IMR-90 (cell line): ENCODE measurements around the gene NFE2L2. TPM values are rescaled to one million over a fixed set of nuclear protein-coding genes. Genes with fewer than 3 reads are reported as not detected.

ENCODE experiments used
- ATAC-seq: fragments of 200-7000 bp; cut with Tn5 transposase; 2 replicates; pipeline ENCODE4 v1.9.1; 2020; ENCODE audit warnings: low read depth, mild to moderate bottlenecking, moderate library complexity
- BruUV-seq: library from RNA; stranded (reverse); fragments of 400-500 nt; replicated peaks from 2 replicates; lab custom pipeline; 2021; lab: Mats Ljungman, UMichigan
- CTCF ChIA-PET: fragments of 300-600 bp; formaldehyde crosslinking; extraction: SDS; loops from one replicate; lab custom pipeline; 2021; ENCODE audit warnings: antibody characterized with exemption; lab: Yijun Ruan, JAX
- POLR2A ChIA-PET: fragments of 300-600 bp; sonication (Branson Sonifier 250); formaldehyde crosslinking; loops from one replicate; lab custom pipeline; 2022; ENCODE audit warnings: antibody characterized with exemption; ENCODE audit not compliant: unreplicated experiment; lab: Charles Lee
- DNase-seq: peaks from one replicate; pipeline ENCODE4 v3.0.0; 2013
- H2AFZ ChIP-seq: replicated peaks from 2 replicates; pipeline ENCODE3; 2013; ENCODE audit warnings: low read length, mild to moderate bottlenecking; ENCODE audit not compliant: poor library complexity
- H2AK5ac ChIP-seq: 2 replicates; pipeline ENCODE4 v1.6.1; 2013; ENCODE audit warnings: low read depth, low read length, inconsistent platforms
- H2AK9ac ChIP-seq: replicated peaks from 2 replicates; pipeline ENCODE3; 2013; ENCODE audit warnings: mild to moderate bottlenecking, low read depth, low read length, moderate library complexity; ENCODE audit not compliant: poor library complexity
- H2BK120ac ChIP-seq: 2 replicates; pipeline ENCODE4 v1.6.1; 2013; ENCODE audit warnings: low read depth, low read length, inconsistent platforms
- H2BK15ac ChIP-seq: 3 replicates; pipeline ENCODE4 v1.6.1; 2013; ENCODE audit warnings: low read depth, low read length, inconsistent platforms
- H2BK20ac ChIP-seq: 2 replicates; pipeline ENCODE4 v1.6.1; 2013; ENCODE audit warnings: low read depth, mild to moderate bottlenecking, inconsistent platforms, low read length, moderate library complexity
- H2BK5ac ChIP-seq: 2 replicates; pipeline ENCODE4 v1.6.1; 2013; ENCODE audit warnings: mild to moderate bottlenecking, low read depth, low read length, inconsistent platforms; ENCODE audit not compliant: poor library complexity, severe bottlenecking
- H3K14ac ChIP-seq: replicated peaks from 2 replicates; pipeline ENCODE4 v1.6.1; 2013; ENCODE audit warnings: low read depth, low read length, inconsistent platforms
- H3K18ac ChIP-seq: 2 replicates; pipeline ENCODE4 v1.6.1; 2013; ENCODE audit warnings: low read depth, low read length, control low read depth
- H3K23ac ChIP-seq: 2 replicates; pipeline ENCODE4 v1.6.1; 2013; ENCODE audit warnings: low read depth, low read length, inconsistent platforms
- H3K27ac ChIP-seq: 2 replicates; pipeline ENCODE4 v1.5.1; 2013; ENCODE audit warnings: mild to moderate bottlenecking, control low read depth, low read length; ENCODE audit not compliant: insufficient read depth
- H3K27me3 ChIP-seq: 2 replicates; pipeline ENCODE4 v1.6.1; 2013; ENCODE audit warnings: low read length; ENCODE audit not compliant: control insufficient read depth, insufficient read depth
- H3K36me3 ChIP-seq: 2 replicates; pipeline ENCODE4 v1.6.1; 2013; ENCODE audit warnings: low read length, mixed read lengths; ENCODE audit not compliant: control insufficient read depth, insufficient read depth
- H3K4ac ChIP-seq: 2 replicates; pipeline ENCODE4 v1.6.1; 2013; ENCODE audit warnings: low read depth, low read length, inconsistent platforms
- H3K4me1 ChIP-seq: 2 replicates; pipeline ENCODE4 v1.6.1; 2013; ENCODE audit warnings: low read length, mixed read lengths; ENCODE audit not compliant: control insufficient read depth, insufficient read depth
- H3K4me2 ChIP-seq: 2 replicates; pipeline ENCODE4 v1.6.1; 2013; ENCODE audit warnings: low read depth, mild to moderate bottlenecking, control low read depth, low read length, moderate library complexity
- H3K4me3 ChIP-seq: 2 replicates; pipeline ENCODE4 v1.5.1; 2013; ENCODE audit warnings: low read depth, mild to moderate bottlenecking, control low read depth, low read length, moderate library complexity; ENCODE audit not compliant: insufficient read depth
- H3K56ac ChIP-seq: 2 replicates; pipeline ENCODE4 v1.6.1; 2013; ENCODE audit warnings: low read length, inconsistent platforms; ENCODE audit not compliant: insufficient read depth; ENCODE audit errors: extremely low read depth
- H3K79me1 ChIP-seq, 2 experiments: 2 replicates each; pipeline ENCODE4 v1.6.1; 2013; ENCODE audit warnings: low read length in 2 of 2, inconsistent platforms in 1 of 2, low read depth in 1 of 2
- H3K9ac ChIP-seq: 2 replicates; pipeline ENCODE4 v1.6.1; 2013; ENCODE audit warnings: low read depth, low read length, control low read depth
- H3K9me1 ChIP-seq: 2 replicates; pipeline ENCODE4 v1.6.1; 2013; ENCODE audit warnings: low read length, inconsistent platforms; ENCODE audit not compliant: insufficient read depth
- H3K9me3 ChIP-seq: 2 replicates; pipeline ENCODE4 v1.6.1; 2013; ENCODE audit warnings: low read length; ENCODE audit not compliant: control insufficient read depth, insufficient read depth
- H4K20me1 ChIP-seq: 2 replicates; pipeline ENCODE4 v1.6.1; 2013; ENCODE audit warnings: low read length, inconsistent platforms; ENCODE audit not compliant: insufficient read depth
- H4K5ac ChIP-seq: 2 replicates; pipeline ENCODE4 v1.6.1; 2013; ENCODE audit warnings: mild to moderate bottlenecking, low read depth, low read length, control low read depth
- H4K8ac ChIP-seq, 2 experiments: 2 replicates each; pipeline ENCODE4 v1.6.1; 2013; ENCODE audit warnings: low read depth in 2 of 2, low read length in 2 of 2, control low read depth in 1 of 2, inconsistent platforms in 1 of 2
- H4K91ac ChIP-seq: 2 replicates; pipeline ENCODE4 v1.6.1; 2013; ENCODE audit warnings: low read depth, low read length, inconsistent platforms; ENCODE audit not compliant: insufficient read depth
- BHLHE40 ChIP-seq: fragments of 150-350 bp; IDR thresholded peaks from 2 replicates; pipeline ENCODE4 v1.6.1; 2016; ENCODE audit warnings: mild to moderate bottlenecking, low read depth, low read length
- CEBPB ChIP-seq: IDR thresholded peaks from 2 replicates; pipeline ENCODE4 v1.6.1; 2012; ENCODE audit warnings: low read depth, low read length, improper control_type of control experiment
- CHD1 ChIP-seq: IDR thresholded peaks from 2 replicates; pipeline ENCODE4 v1.6.1; 2012; ENCODE audit warnings: low read depth, low read length, improper control_type of control experiment
- FOS ChIP-seq: fragments of 150-350 bp; IDR thresholded peaks from 2 replicates; pipeline ENCODE4 v1.6.1; 2016; ENCODE audit warnings: low read depth, low read length
- MAFK ChIP-seq: IDR thresholded peaks from 2 replicates; pipeline ENCODE4 v1.6.1; 2012; ENCODE audit warnings: low read depth, low read length, improper control_type of control experiment
- MAZ ChIP-seq: IDR thresholded peaks from 2 replicates; pipeline ENCODE4 v1.6.1; 2012; ENCODE audit warnings: low read depth, mild to moderate bottlenecking, low read length, improper control_type of control experiment, moderate library complexity, borderline replicate concordance
- MXI1 ChIP-seq: IDR thresholded peaks from 2 replicates; pipeline ENCODE4 v1.6.1; 2012; ENCODE audit warnings: low read depth, mild to moderate bottlenecking, low read length, moderate library complexity, borderline replicate concordance
- NFE2L2 ChIP-seq: fragments of 150-350 bp; IDR thresholded peaks from 2 replicates; pipeline ENCODE4 v1.6.1; 2016; ENCODE audit warnings: low read depth, mild to moderate bottlenecking, low read length
- POLR2A ChIP-seq: IDR thresholded peaks from 2 replicates; pipeline ENCODE4 v1.6.1; 2012; ENCODE audit warnings: mild to moderate bottlenecking, low read depth, low read length
- RAD21 ChIP-seq: IDR thresholded peaks from 2 replicates; pipeline ENCODE4 v1.6.1; 2012; ENCODE audit warnings: low read length, improper control_type of control experiment
- RCOR1 ChIP-seq: IDR thresholded peaks from 2 replicates; pipeline ENCODE4 v1.6.1; 2012; ENCODE audit warnings: mild to moderate bottlenecking, low read length, improper control_type of control experiment; ENCODE audit not compliant: insufficient replicate concordance
- RFX5 ChIP-seq: IDR thresholded peaks from 2 replicates; pipeline ENCODE4 v1.8.0; 2012; ENCODE audit warnings: low read depth, mild to moderate bottlenecking, low read length, moderate library complexity
- SMC3 ChIP-seq: fragments of 150-350 bp; IDR thresholded peaks from 2 replicates; pipeline ENCODE4 v1.6.1; 2016; ENCODE audit warnings: low read depth, mild to moderate bottlenecking, antibody characterized with exemption, low read length, moderate library complexity
- whole genome bisulfite sequencing, 2 experiments: methylation state at CpG; one replicate each; pipeline versions ENCODE4 v1.1.5 to v1.1.7; 2013; ENCODE audit warnings: missing lambda C conversion rate in 2 of 2; ENCODE audit not compliant: insufficient read length in 1 of 2; ENCODE audit errors: extremely low coverage in 2 of 2; 5-methylcytosine and 5-hydroxymethylcytosine counted together
- dilution Hi-C: fragments of 300-500 bp; cut with HindIII; formaldehyde crosslinking; loops from one replicate; pipeline ENCODE4 v1.14.3; 2018; ENCODE audit warnings: low sequenced_read_pairs; ENCODE audit not compliant: unreplicated experiment
- in situ Hi-C: fragments of 300-500 bp; cut with MboI; formaldehyde crosslinking; loops from 3 replicates; pipeline ENCODE4 v1.14.3; 2019; ENCODE audit warnings: low sequenced_read_pairs, inconsistent platforms, mixed read lengths
- intact Hi-C: fragments of 100-400 bp; cut with micrococcal nuclease; formaldehyde crosslinking; loops from 2 replicates; pipeline ENCODE4 v1.10.0; 2022
- polyA plus RNA-seq, 3 experiments: library from polyadenylated mRNA; depleted of rRNA; stranded (reverse); fragments of >200 nt; gene quantifications; 2 replicates each; pipeline ENCODE4 v1.2.3, GENCODE V29; 2012; ENCODE audit warnings: low replicate concordance in 1 of 3
- total RNA-seq: library from RNA; depleted of rRNA; stranded (reverse); fragments of >200 nt; gene quantifications from 2 replicates; pipeline ENCODE4 v1.2.3, GENCODE V29; 2012
- TF ChIP-seq, protein P1 (sequence below): fragments of 150-350 bp; IDR thresholded peaks from 2 replicates; pipeline ENCODE4 v1.6.1; 2017; ENCODE audit warnings: mild to moderate bottlenecking, antibody characterized with exemption, low read length, low read depth
- TF ChIP-seq, protein P2 (sequence below): conservative IDR thresholded peaks from 2 replicates; pipeline ENCODE4 v1.5.1; 2012; ENCODE audit warnings: mild to moderate bottlenecking, low read depth, low read length, improper control_type of control experiment
- TF ChIP-seq, protein P3 (sequence below): fragments of 150-350 bp; IDR thresholded peaks from 2 replicates; pipeline ENCODE4 v1.6.1; 2016; ENCODE audit warnings: low read depth, mild to moderate bottlenecking, low read length, moderate library complexity, borderline replicate concordance

The NFE2L2 gene
- total and polyA plus RNA-seq, 2 of the 4 experiments (the other 2 are of a cell fraction): 72.7 to 83.5 TPM

GRCh38 chr2:177256026-177256425 lies 8.5 kb downstream of the NFE2L2 start:
- H3K4me2 ChIP-seq: no peak overlapping the region
- H4K8ac ChIP-seq: no peak overlapping the region
- H3K4me3 ChIP-seq: no peak overlapping the region
- H2BK20ac ChIP-seq: no peak overlapping the region
- WGBS, 2 experiments: no CpG with 5 or more reads among the region's 2 CpGs
- peaks cover 32% of the 10 kb centered on the region for H3K36me3 ChIP-seq
- no peak overlapping the region for H2BK15ac ChIP-seq
- H3K79me1 ChIP-seq: peaks cover 0 to 44% of the 10 kb centered on the region in 2 experiments; a peak in 2 of 4 replicates
- H3K9ac ChIP-seq: no peak overlapping the region
- intact Hi-C loops (no loop called here), in situ Hi-C loops (no loop called here), dilution Hi-C loops (no loop called here)
- H2AFZ ChIP-seq: no peak overlapping the region
- no peak overlapping the region for H2BK120ac ChIP-seq
- H3K18ac ChIP-seq: no peak overlapping the region
- ATAC-seq (no peak), DNase-seq (no peak)
- peaks cover 99% of the 10 kb centered on the region for H4K20me1 ChIP-seq
- no TSS peak for BruUV-seq
- no peaks in the 10 kb centered on the region; the same call in 1 of the 2 replicates for H3K9me3 ChIP-seq
- H3K4ac ChIP-seq: no peak overlapping the region
- H2AK5ac ChIP-seq: no peak overlapping the region
- no peak overlapping the region for H4K91ac ChIP-seq
- no peak overlapping the region for H4K5ac ChIP-seq
- H3K9me1 ChIP-seq: peaks cover 33% of the 10 kb centered on the region
- H2AK9ac ChIP-seq: no peak overlapping the region
- CTCF ChIA-PET: no interaction called here
- TF ChIP-seq, protein P1, sequence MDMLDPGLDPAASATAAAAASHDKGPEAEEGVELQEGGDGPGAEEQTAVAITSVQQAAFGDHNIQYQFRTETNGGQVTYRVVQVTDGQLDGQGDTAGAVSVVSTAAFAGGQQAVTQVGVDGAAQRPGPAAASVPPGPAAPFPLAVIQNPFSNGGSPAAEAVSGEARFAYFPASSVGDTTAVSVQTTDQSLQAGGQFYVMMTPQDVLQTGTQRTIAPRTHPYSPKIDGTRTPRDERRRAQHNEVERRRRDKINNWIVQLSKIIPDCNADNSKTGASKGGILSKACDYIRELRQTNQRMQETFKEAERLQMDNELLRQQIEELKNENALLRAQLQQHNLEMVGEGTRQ: no peak
- TF ChIP-seq, protein P2, sequence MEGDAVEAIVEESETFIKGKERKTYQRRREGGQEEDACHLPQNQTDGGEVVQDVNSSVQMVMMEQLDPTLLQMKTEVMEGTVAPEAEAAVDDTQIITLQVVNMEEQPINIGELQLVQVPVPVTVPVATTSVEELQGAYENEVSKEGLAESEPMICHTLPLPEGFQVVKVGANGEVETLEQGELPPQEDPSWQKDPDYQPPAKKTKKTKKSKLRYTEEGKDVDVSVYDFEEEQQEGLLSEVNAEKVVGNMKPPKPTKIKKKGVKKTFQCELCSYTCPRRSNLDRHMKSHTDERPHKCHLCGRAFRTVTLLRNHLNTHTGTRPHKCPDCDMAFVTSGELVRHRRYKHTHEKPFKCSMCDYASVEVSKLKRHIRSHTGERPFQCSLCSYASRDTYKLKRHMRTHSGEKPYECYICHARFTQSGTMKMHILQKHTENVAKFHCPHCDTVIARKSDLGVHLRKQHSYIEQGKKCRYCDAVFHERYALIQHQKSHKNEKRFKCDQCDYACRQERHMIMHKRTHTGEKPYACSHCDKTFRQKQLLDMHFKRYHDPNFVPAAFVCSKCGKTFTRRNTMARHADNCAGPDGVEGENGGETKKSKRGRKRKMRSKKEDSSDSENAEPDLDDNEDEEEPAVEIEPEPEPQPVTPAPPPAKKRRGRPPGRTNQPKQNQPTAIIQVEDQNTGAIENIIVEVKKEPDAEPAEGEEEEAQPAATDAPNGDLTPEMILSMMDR: no peak
- TF ChIP-seq NFE2L2 (no peak), POLR2A (no peak), RFX5 (no peak), MAFK (no peak), BHLHE40 (no peak), RCOR1 (no peak), RAD21 (no peak), CHD1 (no peak), MXI1 (no peak), CEBPB (no peak), FOS (no peak), SMC3 (no peak), MAZ (no peak)
- TF ChIP-seq, protein P3, sequence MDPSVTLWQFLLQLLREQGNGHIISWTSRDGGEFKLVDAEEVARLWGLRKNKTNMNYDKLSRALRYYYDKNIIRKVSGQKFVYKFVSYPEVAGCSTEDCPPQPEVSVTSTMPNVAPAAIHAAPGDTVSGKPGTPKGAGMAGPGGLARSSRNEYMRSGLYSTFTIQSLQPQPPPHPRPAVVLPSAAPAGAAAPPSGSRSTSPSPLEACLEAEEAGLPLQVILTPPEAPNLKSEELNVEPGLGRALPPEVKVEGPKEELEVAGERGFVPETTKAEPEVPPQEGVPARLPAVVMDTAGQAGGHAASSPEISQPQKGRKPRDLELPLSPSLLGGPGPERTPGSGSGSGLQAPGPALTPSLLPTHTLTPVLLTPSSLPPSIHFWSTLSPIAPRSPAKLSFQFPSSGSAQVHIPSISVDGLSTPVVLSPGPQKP: no peak
- no peak overlapping the region for H3K14ac ChIP-seq
- no peak overlapping the region for H3K56ac ChIP-seq
- no peak overlapping the region for H2BK5ac ChIP-seq
- no peaks in the 10 kb centered on the region for H3K27me3 ChIP-seq
- H3K27ac ChIP-seq: no peak overlapping the region
- H3K4me1 ChIP-seq: peaks cover 19% of the 10 kb centered on the region
- POLR2A ChIA-PET: interaction anchor here (0.6 kb wide), 2 partner anchors 8 to 60 kb away, joined by 3 to 4 read pairs; no protein-coding TSS in a partner anchor
- no peak overlapping the region for H3K23ac ChIP-seq
